Measurements from ENCODE around the gene SCAF11.

Gene SCAF11

DNA sequence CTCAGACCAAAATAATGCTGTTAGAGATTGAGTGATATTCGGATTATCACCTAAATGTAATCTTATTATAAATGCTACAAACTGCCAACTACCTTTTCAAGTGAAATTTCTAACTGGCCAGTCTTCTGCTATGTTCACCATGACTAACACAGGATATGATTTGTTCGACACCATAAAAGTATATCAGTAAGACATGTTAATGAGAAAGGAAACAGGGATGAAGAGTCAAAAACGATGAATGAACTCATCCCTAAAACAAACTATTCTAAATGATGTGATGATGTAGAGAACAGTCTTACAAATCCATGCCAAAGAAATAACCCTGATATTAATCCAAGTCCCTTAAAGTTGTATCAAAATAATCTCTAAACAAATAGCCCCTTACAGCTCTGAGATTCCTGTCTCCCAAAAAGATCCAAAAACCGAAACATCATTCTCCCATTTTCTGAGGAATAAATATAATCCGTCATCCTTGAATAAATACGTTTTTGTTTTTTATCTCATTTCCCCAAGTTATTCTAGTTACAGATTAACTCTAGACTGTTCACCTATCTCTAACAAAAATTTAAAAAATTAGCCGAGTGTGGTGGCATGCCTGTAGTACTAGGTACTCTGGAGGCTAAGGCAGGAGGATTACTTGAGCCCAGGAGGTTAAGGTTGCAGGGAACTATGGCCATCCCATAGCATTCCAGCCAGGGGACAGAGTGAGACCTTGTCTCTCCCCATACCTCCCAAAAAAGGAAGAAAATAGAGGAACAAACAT is 9.1 kb downstream of the SCAF11 start:
- no peaks in the 10 kb centered on the region for H3K27me3 ChIP-seq (ENCODE audit: insufficient read depth, low read depth, severe bottlenecking)
- no peak overlapping the region for H3K4me3 ChIP-seq (ENCODE audit: low read depth, low read length)
- no peak for DNase-seq
- peaks cover 11% of the 10 kb centered on the region for H3K36me3 ChIP-seq
- no peaks in the 10 kb centered on the region for H3K9me3 ChIP-seq (ENCODE audit: severe bottlenecking)
- no peak overlapping the region for H3K27ac ChIP-seq
- TF ChIP-seq, protein P1, sequence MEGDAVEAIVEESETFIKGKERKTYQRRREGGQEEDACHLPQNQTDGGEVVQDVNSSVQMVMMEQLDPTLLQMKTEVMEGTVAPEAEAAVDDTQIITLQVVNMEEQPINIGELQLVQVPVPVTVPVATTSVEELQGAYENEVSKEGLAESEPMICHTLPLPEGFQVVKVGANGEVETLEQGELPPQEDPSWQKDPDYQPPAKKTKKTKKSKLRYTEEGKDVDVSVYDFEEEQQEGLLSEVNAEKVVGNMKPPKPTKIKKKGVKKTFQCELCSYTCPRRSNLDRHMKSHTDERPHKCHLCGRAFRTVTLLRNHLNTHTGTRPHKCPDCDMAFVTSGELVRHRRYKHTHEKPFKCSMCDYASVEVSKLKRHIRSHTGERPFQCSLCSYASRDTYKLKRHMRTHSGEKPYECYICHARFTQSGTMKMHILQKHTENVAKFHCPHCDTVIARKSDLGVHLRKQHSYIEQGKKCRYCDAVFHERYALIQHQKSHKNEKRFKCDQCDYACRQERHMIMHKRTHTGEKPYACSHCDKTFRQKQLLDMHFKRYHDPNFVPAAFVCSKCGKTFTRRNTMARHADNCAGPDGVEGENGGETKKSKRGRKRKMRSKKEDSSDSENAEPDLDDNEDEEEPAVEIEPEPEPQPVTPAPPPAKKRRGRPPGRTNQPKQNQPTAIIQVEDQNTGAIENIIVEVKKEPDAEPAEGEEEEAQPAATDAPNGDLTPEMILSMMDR (IDR thresholded peaks at IDR 0.05; ENCODE audit: low read depth, low read length): no peak

DNA sequence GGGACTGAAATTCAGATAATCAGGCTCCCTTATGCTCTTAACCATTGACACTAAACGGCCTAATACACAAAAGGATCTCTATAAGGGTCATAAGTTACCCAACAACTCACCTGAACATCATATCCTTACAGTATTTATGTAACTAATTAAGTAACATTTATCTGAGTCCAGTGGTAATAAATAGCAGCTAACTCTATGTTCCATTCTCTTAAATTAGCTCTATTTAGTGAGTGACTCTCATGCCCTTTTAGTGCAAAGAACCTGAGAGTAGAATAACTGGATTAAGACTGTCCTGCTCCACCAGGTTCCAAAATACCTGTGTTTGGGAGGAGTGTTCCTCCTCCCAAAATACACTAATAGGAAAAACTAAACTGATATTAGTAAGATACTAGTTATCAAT is 9.8 kb downstream of the SCAF11 start:
- Histone ChIP-seq H3K36me3 (peaks cover 9% of the 10 kb centered on the region), H3K27me3 (ENCODE audit: insufficient read depth, low read depth, severe bottlenecking) (no peaks in the 10 kb centered on the region)

DNA sequence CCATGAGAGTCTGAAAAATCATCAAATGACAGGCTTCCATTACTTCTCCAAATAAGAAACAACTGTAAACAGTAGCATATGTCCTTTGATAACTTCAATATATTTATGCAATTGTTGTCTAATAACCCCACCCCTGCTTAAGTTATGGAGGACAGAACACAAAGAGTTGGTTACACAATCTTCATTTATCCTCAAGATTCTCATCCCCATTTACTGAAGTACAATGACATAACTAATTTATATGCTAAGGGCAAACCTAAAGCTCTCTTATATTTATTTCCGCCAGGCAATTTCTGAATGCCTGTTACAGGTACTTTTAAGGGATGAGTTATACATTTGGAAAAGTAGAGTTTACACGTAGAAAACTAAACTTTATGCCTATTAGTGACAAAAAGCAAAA is 12.3 kb downstream of the SCAF11 start:
- H3K4me3 ChIP-seq (ENCODE audit: low read depth, low read length): no peak overlapping the region
- no peak overlapping the region for H3K27ac ChIP-seq
- TF ChIP-seq, protein P1 (IDR thresholded peaks at IDR 0.05; ENCODE audit: low read depth, low read length): no peak
- H3K27me3 ChIP-seq (ENCODE audit: insufficient read depth, low read depth, severe bottlenecking): no peaks in the 10 kb centered on the region
- H3K36me3 ChIP-seq: peaks cover 10% of the 10 kb centered on the region; the same call in 1 of the 2 replicates
- H3K9me3 ChIP-seq (ENCODE audit: severe bottlenecking): no peaks in the 10 kb centered on the region
- no peak for DNase-seq

More for the DNA sequence above, 9.8 kb downstream of the SCAF11 start:
- no peak overlapping the region for H3K4me3 ChIP-seq (ENCODE audit: low read depth, low read length)
- no peaks in the 10 kb centered on the region for H3K9me3 ChIP-seq (ENCODE audit: severe bottlenecking)
- no peak for DNase-seq
- H3K27ac ChIP-seq: no peak overlapping the region
- TF ChIP-seq, protein P1 (IDR thresholded peaks at IDR 0.05; ENCODE audit: low read depth, low read length): no peak

DNA sequence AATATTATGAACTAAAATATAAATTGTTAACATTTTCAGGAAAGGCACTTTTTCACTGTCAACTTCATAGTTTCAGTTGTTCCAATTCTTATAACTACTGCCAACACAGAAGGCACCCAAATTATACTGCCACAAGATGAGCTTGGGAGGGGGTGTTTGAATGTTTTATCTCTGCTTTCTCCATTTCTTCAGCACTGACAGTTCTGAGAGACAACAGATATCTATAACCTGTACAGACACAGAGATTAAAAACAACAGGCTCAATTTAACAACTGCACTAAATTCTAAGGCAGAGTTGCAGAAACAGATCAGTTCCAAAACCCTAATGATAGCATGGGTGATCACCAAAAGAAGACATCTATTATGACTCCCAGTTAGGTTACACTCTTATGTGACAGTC is 12.8 kb downstream of the SCAF11 start:
- Histone ChIP-seq H3K27ac (no peak overlapping the region), H3K9me3 (ENCODE audit: severe bottlenecking) (no peaks in the 10 kb centered on the region), H3K27me3 (ENCODE audit: insufficient read depth, low read depth, severe bottlenecking) (no peaks in the 10 kb centered on the region), H3K4me3 (ENCODE audit: low read depth, low read length) (no peak overlapping the region), H3K36me3 (peaks cover 10% of the 10 kb centered on the region; the same call in 1 of the 2 replicates)
- TF ChIP-seq, protein P1 (IDR thresholded peaks at IDR 0.05; ENCODE audit: low read depth, low read length): no peak
- DNase-seq: no peak

DNA sequence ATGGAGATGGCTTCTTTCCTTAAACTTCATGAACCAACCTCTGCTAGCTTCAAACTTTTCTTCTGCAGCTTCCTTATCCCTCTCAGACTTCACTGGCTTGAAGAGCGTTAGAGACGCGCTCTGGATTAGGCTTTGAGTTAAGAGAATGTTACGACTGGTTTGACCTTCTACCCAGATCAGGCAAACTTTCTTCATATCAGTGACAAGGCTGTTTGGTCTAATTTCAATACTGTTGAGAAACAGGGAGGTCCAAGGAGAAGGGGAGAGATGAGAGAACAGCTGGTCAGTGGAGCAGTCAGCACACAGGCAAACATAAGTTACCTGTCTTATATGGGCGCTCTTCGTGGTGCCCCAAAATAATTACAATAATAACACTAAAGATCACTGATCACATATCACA is 14.9 kb downstream of the SCAF11 start:
- DNase-seq: no peak
- peaks cover 21% of the 10 kb centered on the region for H3K36me3 ChIP-seq
- no peaks in the 10 kb centered on the region for H3K27me3 ChIP-seq (ENCODE audit: insufficient read depth, low read depth, severe bottlenecking)
- H3K9me3 ChIP-seq (ENCODE audit: severe bottlenecking): no peaks in the 10 kb centered on the region
- no peak overlapping the region for H3K27ac ChIP-seq
- no peak overlapping the region for H3K4me3 ChIP-seq (ENCODE audit: low read depth, low read length)
- TF ChIP-seq, protein P1 (IDR thresholded peaks at IDR 0.05; ENCODE audit: low read depth, low read length): no peak

DNA sequence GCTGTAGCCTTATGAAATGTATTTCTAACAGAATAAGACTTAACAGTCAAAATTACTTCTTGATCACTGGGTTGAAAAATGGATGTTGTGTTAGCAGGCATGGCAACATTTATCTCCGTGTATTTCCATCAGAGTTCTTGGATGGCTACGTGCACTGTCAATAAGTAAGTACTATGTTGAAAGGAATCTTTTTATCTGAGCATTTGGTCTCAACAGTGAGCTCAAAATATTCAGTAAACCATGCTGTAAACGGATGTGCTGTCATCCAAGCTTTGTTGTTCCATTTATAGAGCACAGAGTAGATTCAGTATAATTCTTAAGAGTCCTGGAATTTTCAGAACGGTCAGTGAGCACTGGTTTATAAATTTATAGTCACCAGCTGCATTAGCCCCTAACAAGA is 15.5 kb downstream of the SCAF11 start:
- Histone ChIP-seq H3K36me3 (peaks cover 23% of the 10 kb centered on the region), H3K9me3 (ENCODE audit: severe bottlenecking) (no peaks in the 10 kb centered on the region), H3K27me3 (ENCODE audit: insufficient read depth, low read depth, severe bottlenecking) (no peaks in the 10 kb centered on the region), H3K27ac (no peak overlapping the region), H3K4me3 (ENCODE audit: low read depth, low read length) (no peak overlapping the region)
- TF ChIP-seq, protein P1 (IDR thresholded peaks at IDR 0.05; ENCODE audit: low read depth, low read length): no peak
- no peak for DNase-seq

All from WERI-Rb-1 (cell line).